Stimulated activated naive B cell treated with anti-CD40 and anti-IgM and Interleukin-4, amounts not matched to agents 10 μg/mL and 1 μg/mL and 100 μg/mL, for 72 hours (primary cell): ENCODE data around the gene CNTROB.

ENCODE experiments used
- ATAC-seq, 2 donors: fragments of 150-1000 bp; cut with Tn5 transposase; replicated peaks; 2 replicates each; pipeline ENCODE4 v1.10.0; 2021; ENCODE audit warnings: moderate library complexity in 1 of 2
- DNase-seq: peaks from one replicate; pipeline ENCODE4 v3.0.0; 2021
- H3K27ac Mint-ChIP-seq: one replicate; pipeline ENCODE4 v1.8.0; 2022; ENCODE audit warnings: mild to moderate bottlenecking, mixed read lengths
- H3K27me3 Mint-ChIP-seq, 2 donors: one replicate each; pipeline ENCODE4 v1.8.0; 2022; ENCODE audit warnings: mixed read lengths in 2 of 2
- H3K36me3 Mint-ChIP-seq, 2 donors: one replicate each; pipeline ENCODE4 v1.8.0; 2022; ENCODE audit warnings: mixed read lengths in 2 of 2, mild to moderate bottlenecking in 1 of 2
- H3K4me1 Mint-ChIP-seq, 2 donors: one replicate each; pipeline ENCODE4 v1.8.0; 2022; ENCODE audit warnings: mixed read lengths in 2 of 2, mild to moderate bottlenecking in 1 of 2
- H3K4me3 Mint-ChIP-seq, 2 donors: one replicate each; pipeline ENCODE4 v1.8.0; 2022; ENCODE audit warnings: mild to moderate bottlenecking in 2 of 2, mixed read lengths in 2 of 2, moderate library complexity in 1 of 2
- H3K9me3 Mint-ChIP-seq, 2 donors: one replicate each; pipeline ENCODE4 v1.8.0; 2022; ENCODE audit warnings: mixed read lengths in 2 of 2, mild to moderate bottlenecking in 1 of 2

The CNTROB gene

GRCh38 chr17:7916808-7917207 lies 15.2 kb upstream of the CNTROB start:
- H3K36me3 Mint-ChIP-seq, result peaks cover 2 to 3% of the 10 kb centered on the region in 2 donors

DNA sequence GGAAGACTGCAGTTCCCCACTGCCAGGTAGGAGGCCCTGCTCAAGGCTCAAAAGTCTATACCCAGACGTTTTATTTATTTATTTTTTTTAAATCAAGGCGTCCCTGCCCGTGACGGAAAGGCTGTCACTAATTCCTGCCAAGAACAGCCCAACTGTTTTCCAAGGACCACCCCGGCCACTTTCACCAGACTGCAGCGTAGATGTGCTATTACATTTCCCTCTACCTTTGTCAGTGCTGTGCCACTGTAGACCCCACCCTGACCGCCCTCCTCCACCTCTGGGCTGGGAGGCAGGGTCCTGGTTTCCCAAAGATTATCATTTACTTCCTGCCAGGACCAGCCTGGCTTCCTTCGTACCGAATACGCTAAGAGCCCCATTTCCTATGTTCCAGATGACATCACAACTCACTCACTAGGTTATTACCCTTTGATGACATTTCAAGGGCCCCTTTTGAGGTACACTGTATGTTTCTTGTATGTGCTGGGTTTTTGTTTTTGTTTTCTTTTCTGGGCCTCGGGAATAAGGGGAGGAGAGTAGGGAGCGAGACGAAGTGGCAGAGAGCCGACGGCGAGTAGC lies 9.6 kb upstream of the CNTROB start:
- DNase-seq (no peak), ATAC-seq (peak; percentile 45 to 48)
- peak overlapping the region; percentile 81 for H3K27ac Mint-ChIP-seq
- peaks cover 13% of the 10 kb centered on the region in 2 donors for H3K4me1 Mint-ChIP-seq
- peak overlapping the region; percentile 79 to 88 for H3K4me3 Mint-ChIP-seq
- H3K27me3 Mint-ChIP-seq, result no peaks in the 10 kb centered on the region
- no peaks in the 10 kb centered on the region for H3K9me3 Mint-ChIP-seq
- H3K36me3 Mint-ChIP-seq, result peaks cover 7 to 17% of the 10 kb centered on the region in 2 donors

More at GRCh38 chr17:7916808-7917207, 15.2 kb upstream of the CNTROB start:
- ATAC-seq (no peak), DNase-seq (no peak)
- no peaks in the 10 kb centered on the region for H3K27me3 Mint-ChIP-seq
- H3K27ac Mint-ChIP-seq, result peak overlapping the region; percentile 85
- peaks cover 21 to 24% of the 10 kb centered on the region in 2 donors for H3K4me1 Mint-ChIP-seq
- peak overlapping the region; percentile 78 to 92 for H3K4me3 Mint-ChIP-seq
- H3K9me3 Mint-ChIP-seq, result no peaks in the 10 kb centered on the region

DNA sequence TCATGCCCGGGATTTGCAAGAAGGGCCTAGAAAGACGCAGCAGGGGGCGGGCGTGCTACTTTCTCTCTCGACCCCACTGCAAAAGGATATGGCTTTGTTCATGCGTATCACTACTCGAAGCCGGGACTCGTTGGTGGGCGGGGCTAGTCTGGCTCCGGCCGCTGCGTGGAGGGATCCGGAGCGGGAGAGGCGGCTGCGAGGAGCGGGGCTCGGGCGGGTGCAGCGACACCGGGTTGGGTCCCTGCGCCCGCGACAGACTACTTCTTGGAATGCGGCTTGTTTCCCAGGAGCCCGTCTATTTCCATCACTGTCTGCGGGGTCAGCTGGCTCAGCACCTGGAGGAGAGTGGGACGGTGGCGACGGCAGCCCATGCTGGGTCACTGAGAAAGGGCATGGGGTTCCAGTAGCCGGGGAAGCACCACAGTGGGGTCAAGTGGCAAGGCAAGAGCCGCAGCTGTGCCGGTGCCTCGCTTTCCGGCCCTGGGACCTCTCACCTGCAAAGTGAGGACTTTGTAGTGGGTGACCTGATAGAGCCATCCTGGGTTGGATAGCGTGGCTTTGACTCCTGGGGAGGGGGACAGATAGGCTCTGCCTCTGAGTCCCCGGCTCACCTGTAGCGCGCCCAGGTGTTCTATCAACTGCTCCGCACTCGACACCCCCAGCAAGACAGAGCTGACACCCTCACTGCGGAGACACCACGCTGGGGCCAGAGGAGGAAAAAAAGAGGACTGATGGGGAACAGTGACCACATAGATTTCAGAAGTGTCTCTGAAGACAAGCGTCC lies 9.0 kb upstream of the CNTROB start:
- H3K27ac Mint-ChIP-seq, result peak overlapping the region; percentile 81
- DNase-seq (peak; percentile 69), ATAC-seq (peak; percentile 93 to 94)
- H3K27me3 Mint-ChIP-seq, result no peaks in the 10 kb centered on the region
- H3K4me3 Mint-ChIP-seq, result peak overlapping the region; percentile 79 to 88
- H3K4me1 Mint-ChIP-seq, result peaks cover 13 to 15% of the 10 kb centered on the region in 2 donors
- H3K36me3 Mint-ChIP-seq, result peaks cover 10 to 20% of the 10 kb centered on the region in 2 donors
- no peaks in the 10 kb centered on the region for H3K9me3 Mint-ChIP-seq

- no peak overlapping the region for H3K4me3 Mint-ChIP-seq
- H3K4me1 Mint-ChIP-seq, result peaks cover 20 to 25% of the 10 kb centered on the region in 2 donors
- H3K36me3 Mint-ChIP-seq, result peaks cover 9 to 46% of the 10 kb centered on the region in 2 donors
- DNase-seq, result no peak
- no peak overlapping the region for H3K27ac Mint-ChIP-seq
- H3K9me3 Mint-ChIP-seq, result no peaks in the 10 kb centered on the region
- ATAC-seq, result no peak
- H3K27me3 Mint-ChIP-seq, result no peaks in the 10 kb centered on the region
Measured at GRCh38 chr17:7927596-7927995, 4.4 kb upstream of the CNTROB start.

DNA sequence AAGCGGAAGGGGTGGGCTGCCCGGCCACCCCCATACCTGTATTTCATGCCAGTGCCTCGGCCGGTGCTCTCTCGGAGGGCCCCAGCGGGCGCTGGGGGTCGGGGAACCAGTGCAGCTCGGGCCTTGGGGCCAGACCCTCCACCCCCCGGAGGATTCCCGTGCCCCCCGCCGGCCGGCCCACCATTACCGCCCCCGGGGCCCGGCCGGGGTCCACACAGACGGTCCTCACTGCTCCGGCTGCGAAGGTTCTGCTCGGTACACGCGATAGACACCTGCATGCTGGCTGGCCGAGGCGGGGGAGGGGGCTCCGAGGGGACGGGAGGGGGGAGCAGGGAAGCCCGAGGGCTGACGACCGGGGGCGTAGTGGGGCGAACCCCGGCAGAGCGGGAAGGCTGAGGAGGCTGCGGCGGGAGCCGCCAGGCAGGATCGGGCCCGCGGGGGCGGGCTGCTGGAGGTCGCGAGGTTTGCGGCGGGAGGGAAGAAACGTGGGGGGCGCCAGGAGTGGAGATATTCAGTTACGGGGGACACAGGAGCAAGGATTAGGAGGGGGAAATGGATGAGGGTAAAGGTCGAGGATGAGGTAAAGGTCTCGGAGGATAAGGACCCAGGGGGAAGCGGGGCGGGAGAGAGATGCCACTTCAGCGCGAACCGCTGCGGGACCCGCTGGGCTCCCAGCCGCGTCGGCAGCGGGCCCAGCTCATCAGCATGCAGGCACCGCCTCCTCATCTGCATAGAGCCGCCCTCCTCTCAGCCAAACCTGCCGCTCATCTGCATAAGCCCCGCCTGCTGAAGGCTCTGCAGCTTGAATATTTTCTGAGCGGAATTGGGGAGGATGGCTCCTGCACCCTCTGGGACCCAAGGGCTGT lies 2.6 kb upstream of the CNTROB start, which contains the start of gene KCNAB3:
Gene KCNAB3, minus strand, starts transcription at position 699 of the 866 bp plus-strand sequence. Its CDS starts 421 bp downstream, at position 278.
- DNase-seq, result no peak
- Mint-ChIP-seq H3K4me3 (peak within 1 kb of the TSS; percentile 85 to 99), H3K4me1 (peaks cover 26 to 33% of the 10 kb centered on the region in 2 donors), H3K36me3 (peaks cover 9 to 44% of the 10 kb centered on the region in 2 donors), H3K27ac (peak within 1 kb of the TSS; percentile 99), H3K27me3 (no peaks in the 10 kb centered on the region), H3K9me3 (no peaks in the 10 kb centered on the region)
- no peak for ATAC-seq

DNA sequence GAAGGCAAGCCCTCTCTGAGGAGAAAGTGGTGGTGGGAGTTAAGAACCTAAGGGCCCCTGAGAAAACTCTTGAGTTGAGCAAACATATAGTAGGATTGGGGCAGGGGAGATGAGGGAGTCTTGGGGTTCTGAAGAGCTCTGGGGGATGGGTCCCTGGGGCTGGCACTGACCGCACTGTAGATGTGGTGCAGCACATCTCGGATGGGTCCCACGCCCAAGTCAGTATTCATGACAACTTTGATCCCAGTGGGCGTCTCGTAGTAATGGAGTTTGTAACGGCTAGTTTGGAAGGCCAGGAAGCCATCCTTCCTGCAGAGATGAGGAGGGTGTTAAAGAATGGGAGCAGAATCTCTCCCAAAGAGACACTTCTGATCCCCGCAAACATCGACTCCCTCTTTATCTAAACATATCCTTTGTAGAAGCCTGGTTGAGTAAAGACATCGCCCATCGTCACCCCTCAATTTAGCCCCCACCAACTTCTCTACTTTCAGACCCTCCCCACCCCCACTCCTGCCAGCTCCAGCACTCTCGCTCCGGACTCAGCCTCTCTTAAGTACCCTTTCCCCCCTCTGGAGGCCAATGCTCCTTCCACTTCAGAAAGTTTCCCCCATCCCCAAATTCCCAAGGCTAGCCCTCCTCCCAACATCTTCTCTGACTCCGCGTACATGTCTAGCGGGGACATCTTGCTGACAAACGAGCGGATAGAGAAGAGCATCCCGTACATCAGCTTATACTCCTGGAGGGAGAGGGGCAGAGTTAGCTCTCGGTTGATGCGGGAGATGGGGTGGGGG lies 970 bp upstream of the CNTROB start:
- H3K36me3 Mint-ChIP-seq, result peaks cover 10 to 50% of the 10 kb centered on the region in 2 donors
- H3K4me3 Mint-ChIP-seq, result peak overlapping the region; percentile 85 to 99
- no peak for DNase-seq
- H3K27ac Mint-ChIP-seq, result peak overlapping the region; percentile 99
- peaks cover 33 to 39% of the 10 kb centered on the region in 2 donors for H3K4me1 Mint-ChIP-seq
- H3K27me3 Mint-ChIP-seq, result no peaks in the 10 kb centered on the region
- ATAC-seq, result no peak
- no peaks in the 10 kb centered on the region for H3K9me3 Mint-ChIP-seq

GRCh38 chr17:7932483-7932891 lies 481 bp downstream of the CNTROB start:
- ATAC-seq (peak; percentile 38 to 44), DNase-seq (no peak)
- Mint-ChIP-seq H3K36me3 (peaks cover 15 to 61% of the 10 kb centered on the region in 2 donors), H3K27ac (peak overlapping the region; percentile 99), H3K4me1 (peaks cover 33 to 39% of the 10 kb centered on the region in 2 donors), H3K4me3 (peak overlapping the region; percentile 85 to 99), H3K27me3 (no peaks in the 10 kb centered on the region), H3K9me3 (no peaks in the 10 kb centered on the region)

DNA sequence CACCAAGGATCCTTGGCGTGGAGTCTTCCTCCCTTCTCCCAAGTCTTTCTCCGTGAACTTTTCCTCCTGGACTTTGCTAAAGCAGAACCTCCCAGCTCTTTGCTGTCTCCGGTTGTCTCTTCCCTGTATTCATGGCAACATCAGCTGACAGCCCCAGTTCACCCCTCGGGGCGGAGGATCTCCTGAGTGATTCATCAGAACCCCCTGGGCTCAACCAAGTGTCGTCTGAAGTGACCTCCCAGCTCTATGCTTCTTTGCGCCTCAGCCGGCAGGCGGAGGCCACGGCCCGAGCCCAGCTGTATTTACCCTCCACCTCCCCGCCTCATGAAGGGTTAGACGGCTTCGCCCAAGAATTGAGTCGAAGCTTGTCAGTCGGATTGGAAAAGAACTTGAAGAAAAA lies 943 bp downstream of the CNTROB start:
- peak overlapping the region; percentile 99 for H3K27ac Mint-ChIP-seq
- no peaks in the 10 kb centered on the region for H3K27me3 Mint-ChIP-seq
- peaks cover 13 to 58% of the 10 kb centered on the region in 2 donors for H3K36me3 Mint-ChIP-seq
- H3K9me3 Mint-ChIP-seq, result no peaks in the 10 kb centered on the region
- peak overlapping the region; percentile 85 to 99 for H3K4me3 Mint-ChIP-seq
- no peak for DNase-seq
- ATAC-seq, result peak; percentile 12 to 32
- peaks cover 32 to 39% of the 10 kb centered on the region in 2 donors for H3K4me1 Mint-ChIP-seq

GRCh38 chr17:7935859-7936258 lies 3.9 kb downstream of the CNTROB start:
- peaks cover 24 to 64% of the 10 kb centered on the region in 2 donors for H3K36me3 Mint-ChIP-seq
- peaks cover 23 to 29% of the 10 kb centered on the region in 2 donors for H3K4me1 Mint-ChIP-seq
- no peak for ATAC-seq
- no peak overlapping the region for H3K4me3 Mint-ChIP-seq
- no peaks in the 10 kb centered on the region for H3K27me3 Mint-ChIP-seq
- no peak for DNase-seq
- H3K27ac Mint-ChIP-seq, result no peak overlapping the region
- no peaks in the 10 kb centered on the region for H3K9me3 Mint-ChIP-seq

GRCh38 chr17:7940034-7940433 lies 8.0 kb downstream of the CNTROB start:
- H3K27ac Mint-ChIP-seq, result no peak overlapping the region
- peaks cover 54 to 75% of the 10 kb centered on the region in 2 donors for H3K36me3 Mint-ChIP-seq
- H3K4me3 Mint-ChIP-seq, result no peak overlapping the region
- H3K27me3 Mint-ChIP-seq, result no peaks in the 10 kb centered on the region
- ATAC-seq (no peak), DNase-seq (no peak)
- no peaks in the 10 kb centered on the region for H3K9me3 Mint-ChIP-seq
- H3K4me1 Mint-ChIP-seq, result peaks cover 2 to 5% of the 10 kb centered on the region in 2 donors

- Mint-ChIP-seq H3K36me3 (peaks cover 58 to 74% of the 10 kb centered on the region in 2 donors), H3K27ac (no peak overlapping the region)
Measured at GRCh38 chr17:7940743-7941142, 8.7 kb downstream of the CNTROB start.

GRCh38 chr17:7943291-7943690 lies 11.3 kb downstream of the CNTROB start:
- no peak overlapping the region for H3K27ac Mint-ChIP-seq
- no peaks in the 10 kb centered on the region for H3K9me3 Mint-ChIP-seq
- ATAC-seq (no peak), DNase-seq (no peak)
- peaks cover 66 to 74% of the 10 kb centered on the region in 2 donors for H3K36me3 Mint-ChIP-seq
- no peak overlapping the region for H3K4me3 Mint-ChIP-seq
- no peaks in the 10 kb centered on the region for H3K27me3 Mint-ChIP-seq
- H3K4me1 Mint-ChIP-seq, result peaks cover 0 to 10% of the 10 kb centered on the region in 2 donors

More at GRCh38 chr17:7940743-7941142, 8.7 kb downstream of the CNTROB start:
- Mint-ChIP-seq H3K27me3 (no peaks in the 10 kb centered on the region), H3K4me1 (peaks cover 0 to 9% of the 10 kb centered on the region in 2 donors), H3K9me3 (no peaks in the 10 kb centered on the region), H3K4me3 (no peak overlapping the region)
- ATAC-seq (no peak), DNase-seq (no peak)

DNA sequence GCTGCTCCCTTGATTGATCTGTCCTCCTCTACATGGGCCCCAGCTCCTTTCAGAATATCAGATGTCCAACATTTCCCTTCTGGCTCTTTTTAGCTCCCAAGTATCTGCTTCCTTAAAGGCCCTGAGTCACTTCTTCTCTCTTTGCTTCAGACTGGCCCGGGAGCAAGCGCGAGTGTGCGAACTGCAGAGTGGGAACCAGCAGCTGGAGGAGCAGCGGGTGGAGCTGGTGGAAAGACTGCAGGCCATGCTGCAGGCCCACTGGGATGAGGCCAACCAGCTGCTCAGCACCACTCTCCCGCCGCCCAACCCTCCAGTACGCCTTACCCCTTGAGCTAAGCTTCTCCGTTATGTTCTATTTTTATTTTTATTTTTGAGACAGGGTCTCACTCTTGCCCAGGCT lies 12.3 kb downstream of the CNTROB start:
- DNase-seq (no peak), ATAC-seq (no peak)
- Mint-ChIP-seq H3K4me1 (peaks cover 0 to 10% of the 10 kb centered on the region in 2 donors), H3K27me3 (no peaks in the 10 kb centered on the region), H3K27ac (peak overlapping the region; percentile 47), H3K9me3 (no peaks in the 10 kb centered on the region), H3K4me3 (no peak overlapping the region), H3K36me3 (peaks cover 73 to 76% of the 10 kb centered on the region in 2 donors)
